Epidermal melanocyte (primary cell): ENCODE measurements around the gene IQGAP2.

ENCODE experiments used
- DNase-seq: peaks from one replicate; pipeline ENCODE4 v3.0.0; 2011; ENCODE audit warnings: low spot score; ENCODE audit not compliant: insufficient read length

IQGAP2 gene

GRCh38 chr5:76683816-76684731 is 281.0 kb downstream of the IQGAP2 start:
- DNase-seq, result no peak

- no peak for DNase-seq
Measured at GRCh38 chr5:76684756-76685519, 281.9 kb downstream of the IQGAP2 start.

DNA sequence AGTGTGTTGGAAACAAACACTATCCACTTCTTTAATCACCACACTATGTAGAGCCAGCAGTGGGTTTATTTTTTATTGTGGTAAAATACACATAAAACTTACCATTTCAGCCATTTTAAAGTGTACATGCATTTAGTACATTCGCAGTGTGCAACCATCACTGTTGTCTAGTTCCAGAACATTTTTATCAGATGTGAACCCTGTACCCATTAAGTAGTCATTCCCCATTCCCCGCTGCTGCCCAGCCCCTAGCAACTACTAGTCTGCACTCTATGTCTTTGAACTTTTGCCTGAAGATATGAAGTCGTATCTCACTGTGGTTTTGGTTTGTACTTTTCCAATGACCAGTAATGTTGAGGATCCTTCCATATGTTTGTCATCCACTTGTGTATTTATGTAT is 282.6 kb downstream of the IQGAP2 start:
- no peak for DNase-seq

DNA sequence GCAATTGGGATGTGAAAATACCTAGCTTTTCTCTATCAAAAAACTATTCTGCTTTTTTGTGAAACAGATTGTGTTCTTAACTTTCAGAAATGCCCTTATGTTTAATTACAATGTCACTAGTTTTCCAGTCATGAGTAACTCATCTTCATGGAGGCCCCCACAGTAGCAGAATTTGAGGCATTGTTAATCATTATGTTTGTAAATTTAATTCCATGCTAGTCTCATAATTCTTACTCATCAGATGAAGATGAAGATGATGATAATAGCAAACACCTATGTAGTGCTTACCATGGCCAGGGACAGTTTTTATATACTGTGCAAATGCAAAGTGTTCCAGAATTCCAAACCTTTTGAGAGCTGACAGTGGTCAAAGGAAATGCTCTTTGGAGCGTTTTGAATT is 285.1 kb downstream of the IQGAP2 start:
- no peak for DNase-seq

GRCh38 chr5:76688836-76689235 is 285.8 kb downstream of the IQGAP2 start:
- no peak for DNase-seq

DNA sequence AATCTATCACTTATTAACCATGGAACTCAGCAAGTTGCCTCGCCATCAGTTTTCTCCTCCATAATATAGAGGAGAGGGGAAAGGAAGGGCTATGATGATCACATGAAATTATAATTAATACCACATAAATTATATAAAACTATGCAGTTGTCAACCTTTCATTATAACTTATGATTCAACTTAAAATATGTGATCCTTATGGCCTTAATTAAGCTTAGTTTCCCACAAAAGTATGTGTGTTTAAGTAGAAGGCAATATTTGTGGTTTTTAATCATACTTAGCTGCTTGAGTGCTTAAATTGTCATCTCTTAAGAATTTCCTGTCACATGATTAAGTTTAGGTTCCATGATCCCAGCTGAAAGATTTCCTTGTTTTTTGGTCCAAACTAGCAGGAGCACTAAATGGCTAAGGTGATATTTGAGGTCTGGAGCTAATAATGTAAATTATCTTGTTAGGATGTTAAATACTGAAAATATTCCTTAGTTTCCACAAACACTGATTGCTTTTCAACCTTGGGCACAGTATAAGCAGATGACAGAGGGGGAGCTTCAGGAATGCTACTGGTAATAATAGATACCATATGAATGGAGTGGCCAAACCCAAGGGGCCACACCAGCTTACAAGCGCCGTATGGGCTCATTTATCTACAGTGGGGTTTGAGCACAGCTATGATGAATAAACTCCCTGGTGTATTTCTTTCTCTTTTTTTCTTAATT is 286.4 kb downstream of the IQGAP2 start:
- DNase-seq, result no peak

DNA sequence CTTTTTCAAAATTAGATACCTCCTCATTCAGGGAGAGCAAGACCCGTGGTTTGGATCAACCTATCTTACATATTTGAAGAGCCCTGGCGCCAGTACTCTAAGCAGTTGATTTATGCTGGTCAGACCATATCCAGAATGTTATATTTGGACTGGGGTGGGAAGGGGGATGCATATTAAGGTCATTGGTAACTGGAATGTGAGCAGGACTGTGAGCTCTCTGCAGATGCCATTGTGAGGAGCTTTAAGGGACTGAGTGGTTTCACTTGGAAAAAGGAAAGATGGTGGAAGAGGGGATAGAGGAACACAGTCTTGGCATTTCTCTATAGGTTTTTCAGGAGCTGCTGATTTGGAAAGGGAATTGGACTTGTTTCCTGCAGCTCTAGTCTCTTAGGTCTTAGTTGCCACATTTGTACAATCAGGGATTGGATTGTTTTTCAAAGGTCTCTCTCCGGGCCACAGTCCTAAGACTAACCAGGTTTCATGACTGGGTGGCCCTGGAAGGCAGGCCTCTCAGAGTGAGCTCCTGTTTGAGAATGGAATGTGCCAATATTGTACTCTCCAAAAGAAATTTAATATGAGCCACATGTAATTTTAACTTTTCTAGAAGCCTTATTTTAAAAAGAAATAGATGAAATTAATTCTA is 287.1 kb downstream of the IQGAP2 start:
- DNase-seq, result no peak

DNA sequence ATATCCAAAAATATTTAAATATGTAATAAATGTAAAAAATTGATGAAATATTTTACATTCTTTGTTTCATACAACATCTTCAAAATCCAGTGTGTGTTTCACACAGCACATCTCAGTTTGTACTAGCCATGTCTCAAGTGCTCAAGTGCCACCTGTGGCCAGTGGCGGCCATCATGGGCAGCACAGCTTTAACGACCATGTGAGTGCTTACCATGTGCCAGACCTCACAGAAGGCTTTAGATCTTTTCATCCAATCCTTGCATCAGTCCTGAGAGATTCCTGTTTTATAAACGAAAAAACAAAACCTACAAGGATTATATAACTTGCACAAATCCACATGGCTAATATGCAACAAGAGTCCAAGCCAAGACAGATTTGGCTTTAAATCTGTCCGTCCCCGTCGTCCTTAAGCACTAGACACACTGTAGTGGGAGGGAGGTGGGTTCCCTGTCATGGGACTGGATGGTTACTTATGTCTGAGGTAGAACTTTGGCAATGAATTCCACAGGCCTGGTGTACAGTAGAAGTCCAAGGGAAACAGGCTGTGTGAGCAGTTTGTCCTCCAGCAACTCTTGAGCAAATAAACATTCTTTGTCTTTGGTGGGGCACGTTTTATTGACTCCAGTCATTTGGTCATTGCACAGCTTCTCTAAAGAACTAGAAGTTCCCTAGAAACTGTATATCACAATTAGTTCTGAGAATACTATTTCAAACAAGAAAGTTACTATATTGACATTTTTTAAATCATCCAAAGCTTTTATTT is 287.8 kb downstream of the IQGAP2 start:
- no peak for DNase-seq

GRCh38 chr5:76691467-76692273 is 288.6 kb downstream of the IQGAP2 start:
- DNase-seq, result no peak

- no peak for DNase-seq
Measured at GRCh38 chr5:76692274-76692540, 289.1 kb downstream of the IQGAP2 start.

- DNase-seq, result no peak
Measured at GRCh38 chr5:76692651-76693050, 289.6 kb downstream of the IQGAP2 start.

DNA sequence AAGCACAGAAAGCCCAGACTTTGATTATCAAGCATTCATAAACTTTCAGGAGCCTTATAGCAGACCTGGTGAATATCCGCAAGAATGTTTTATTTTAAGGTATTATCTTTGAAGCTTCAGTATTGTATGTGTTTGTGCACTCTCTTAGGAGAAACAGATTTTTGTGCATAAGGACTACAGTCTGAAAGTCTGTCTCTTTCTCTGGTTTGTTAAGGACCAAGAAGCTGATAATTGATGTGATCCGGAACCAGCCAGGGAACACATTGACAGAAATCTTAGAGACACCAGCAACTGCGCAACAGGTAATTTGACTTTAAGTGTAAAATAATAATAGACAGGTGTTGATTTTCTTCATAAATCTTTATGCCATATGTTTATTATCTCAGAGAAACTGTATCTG is 290.1 kb downstream of the IQGAP2 start:
- no peak for DNase-seq

- DNase-seq, result no peak
Measured at GRCh38 chr5:76694317-76694716, 291.2 kb downstream of the IQGAP2 start.

- DNase-seq, result no peak
Measured at GRCh38 chr5:76695346-76695745, 292.3 kb downstream of the IQGAP2 start.

DNA sequence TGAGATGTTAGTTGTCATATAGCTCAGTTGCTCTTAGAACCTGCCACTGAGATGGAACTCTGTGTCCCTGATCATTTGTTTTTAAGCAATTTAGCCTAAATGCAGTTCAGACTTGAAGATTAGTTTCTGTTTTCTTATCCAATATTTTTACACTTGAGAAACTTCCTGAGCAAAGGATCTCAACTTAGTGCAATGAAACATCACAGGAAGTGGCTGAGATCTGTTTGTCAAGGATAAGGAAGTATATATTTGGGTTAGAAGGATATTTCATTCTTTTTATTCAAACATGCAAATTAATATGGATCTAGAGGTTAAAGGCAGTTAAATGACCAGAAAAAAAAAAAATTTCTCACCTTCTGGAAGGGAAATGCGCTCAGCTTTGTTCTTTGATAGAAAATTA is 293.2 kb downstream of the IQGAP2 start:
- DNase-seq, result no peak

- DNase-seq, result no peak
Measured at GRCh38 chr5:76697670-76698069, 294.6 kb downstream of the IQGAP2 start.

- no peak for DNase-seq
Measured at GRCh38 chr5:76700571-76700970, 297.5 kb downstream of the IQGAP2 start.

- DNase-seq, result no peak
Measured at GRCh38 chr5:76701298-76701697, 298.2 kb downstream of the IQGAP2 start.

GRCh38 chr5:76703707-76704106 is 300.6 kb downstream of the IQGAP2 start:
- no peak for DNase-seq

DNA sequence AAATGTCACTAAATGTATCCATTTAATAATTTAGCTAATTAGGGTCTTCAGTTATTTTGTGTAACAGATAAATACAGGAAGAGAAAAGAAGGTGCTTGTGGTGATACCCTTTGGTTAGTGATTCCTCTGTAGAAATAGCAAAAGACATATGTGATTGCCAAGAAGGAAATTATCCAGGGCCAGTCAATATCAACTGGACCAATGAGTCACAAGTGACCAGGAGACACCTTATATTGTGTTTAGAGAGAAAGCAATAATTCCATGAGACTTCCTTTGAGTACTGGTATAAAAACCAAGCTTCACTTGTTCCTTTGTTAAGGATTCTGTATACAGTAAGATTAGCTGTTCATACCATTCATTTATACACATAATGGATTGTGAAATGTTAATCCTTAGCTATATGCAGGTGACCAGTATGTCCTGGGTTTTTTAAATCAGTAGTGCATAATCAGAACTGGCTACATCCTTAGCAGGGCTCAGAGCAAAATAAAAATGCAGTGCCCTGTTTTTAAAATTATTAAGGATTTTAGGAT is 301.1 kb downstream of the IQGAP2 start:
- no peak for DNase-seq
